GM23338 (cell line): Measurements from ENCODE around the gene C3orf85.

Experiments
- POLR2AphosphoS5 ChIP-seq: IDR thresholded peaks from 2 replicates; pipeline ENCODE4 v1.6.1; 2016; ENCODE audit warnings: antibody characterized with exemption, low read depth
- TF ChIP-seq, protein P1 (sequence below), 2 experiments: fragments of 200-600 bp in 1 of 2; sonication (generic) in 1 of 2; conservative IDR thresholded peaks; 2 replicates each; pipeline versions ENCODE4 v1.5.1 to v1.6.1; 2016 to 2017; ENCODE audit warnings: antibody characterized with exemption in 2 of 2, low read depth in 2 of 2, mild to moderate bottlenecking in 2 of 2, moderate library complexity in 1 of 2

DNA sequence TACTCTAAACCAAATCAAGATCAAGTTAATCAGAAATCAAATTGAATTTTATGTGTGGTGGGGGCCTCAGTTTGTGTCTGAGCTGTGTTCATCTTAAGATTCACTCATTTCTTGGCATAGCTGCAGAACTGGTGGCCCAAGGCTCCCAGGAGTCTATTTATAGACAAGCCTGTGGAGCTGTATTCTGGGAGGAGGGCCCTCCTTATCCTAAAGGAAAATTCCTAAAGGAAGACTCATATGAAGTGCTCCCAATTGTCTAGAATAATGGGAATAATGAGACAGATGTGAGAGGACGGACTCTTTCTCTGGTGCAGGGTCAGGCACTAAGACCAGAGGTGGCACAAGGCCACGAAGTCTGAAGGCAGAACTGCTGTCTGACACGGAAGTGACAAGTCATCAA, 38.9 kb downstream of the C3orf85 start:
- TF ChIP-seq, protein P1, sequence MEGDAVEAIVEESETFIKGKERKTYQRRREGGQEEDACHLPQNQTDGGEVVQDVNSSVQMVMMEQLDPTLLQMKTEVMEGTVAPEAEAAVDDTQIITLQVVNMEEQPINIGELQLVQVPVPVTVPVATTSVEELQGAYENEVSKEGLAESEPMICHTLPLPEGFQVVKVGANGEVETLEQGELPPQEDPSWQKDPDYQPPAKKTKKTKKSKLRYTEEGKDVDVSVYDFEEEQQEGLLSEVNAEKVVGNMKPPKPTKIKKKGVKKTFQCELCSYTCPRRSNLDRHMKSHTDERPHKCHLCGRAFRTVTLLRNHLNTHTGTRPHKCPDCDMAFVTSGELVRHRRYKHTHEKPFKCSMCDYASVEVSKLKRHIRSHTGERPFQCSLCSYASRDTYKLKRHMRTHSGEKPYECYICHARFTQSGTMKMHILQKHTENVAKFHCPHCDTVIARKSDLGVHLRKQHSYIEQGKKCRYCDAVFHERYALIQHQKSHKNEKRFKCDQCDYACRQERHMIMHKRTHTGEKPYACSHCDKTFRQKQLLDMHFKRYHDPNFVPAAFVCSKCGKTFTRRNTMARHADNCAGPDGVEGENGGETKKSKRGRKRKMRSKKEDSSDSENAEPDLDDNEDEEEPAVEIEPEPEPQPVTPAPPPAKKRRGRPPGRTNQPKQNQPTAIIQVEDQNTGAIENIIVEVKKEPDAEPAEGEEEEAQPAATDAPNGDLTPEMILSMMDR (conservative IDR thresholded peaks at IDR 0.05; ENCODE audit: low read depth in 2 of 2): no peak
- no peak for TF ChIP-seq POLR2AphosphoS5
